VCaP (cell line): ENCODE measurements around the gene SMIM33.
"Not testable (repeated sequence)": the region's sequence is repeated elsewhere in the genome, so short reads cannot be mapped to it uniquely, and the experiment has no call there.

Experiments
- H3K27ac ChIP-seq: fragments of 450-650 bp; 2 replicates; pipeline ENCODE4 v1.5.1; 2017
- CTCF ChIP-seq: fragments of 450-650 bp; conservative IDR thresholded peaks from 2 replicates; pipeline ENCODE4 v1.5.1; 2017; ENCODE audit warnings: mild to moderate bottlenecking, moderate library complexity

SMIM33 gene

GRCh38 chr5:139472386-139473030, 1.7 kb downstream of the SMIM33 start:
- no peak overlapping the region for H3K27ac ChIP-seq
- no peak for TF ChIP-seq CTCF

- TF ChIP-seq CTCF: no peak
- no peak overlapping the region for H3K27ac ChIP-seq
These were observed 2.3 kb downstream of the SMIM33 start for GRCh38 chr5:139473105-139473504.

GRCh38 chr5:139473565-139473964, 2.8 kb downstream of the SMIM33 start:
- TF ChIP-seq CTCF: no peak

GRCh38 chr5:139474890-139475791, 4.3 kb downstream of the SMIM33 start:
- no peak for TF ChIP-seq CTCF
- no peak overlapping the region for H3K27ac ChIP-seq

More at GRCh38 chr5:139473565-139473964, 2.8 kb downstream of the SMIM33 start:
- no peak overlapping the region for H3K27ac ChIP-seq

GRCh38 chr5:139475865-139476617, 5.2 kb downstream of the SMIM33 start:
- TF ChIP-seq CTCF: no peak
- no peak overlapping the region for H3K27ac ChIP-seq

- not testable (repeated sequence) for H3K27ac ChIP-seq
These were observed 8.0 kb downstream of the SMIM33 start for GRCh38 chr5:139478657-139479423.

GRCh38 chr5:139479729-139480128, 8.9 kb downstream of the SMIM33 start:
- H3K27ac ChIP-seq: not testable (repeated sequence)

- no peak overlapping the region; the same call in 1 of the 2 replicates for H3K27ac ChIP-seq
- no peak for TF ChIP-seq CTCF
These were observed 10.3 kb downstream of the SMIM33 start for GRCh38 chr5:139481122-139481533.
